ENCODE results near the gene MRPS18B. TPM values are rescaled to one million over a fixed set of nuclear protein-coding genes. Genes with fewer than 3 reads are reported as not detected.

MRPS18B gene
- total and polyA plus RNA-seq, 2 of the 13 experiments (the other 11 are each of a cell fraction or from before 2014, with no cell fraction given) = 125 to 131 TPM

DNA sequence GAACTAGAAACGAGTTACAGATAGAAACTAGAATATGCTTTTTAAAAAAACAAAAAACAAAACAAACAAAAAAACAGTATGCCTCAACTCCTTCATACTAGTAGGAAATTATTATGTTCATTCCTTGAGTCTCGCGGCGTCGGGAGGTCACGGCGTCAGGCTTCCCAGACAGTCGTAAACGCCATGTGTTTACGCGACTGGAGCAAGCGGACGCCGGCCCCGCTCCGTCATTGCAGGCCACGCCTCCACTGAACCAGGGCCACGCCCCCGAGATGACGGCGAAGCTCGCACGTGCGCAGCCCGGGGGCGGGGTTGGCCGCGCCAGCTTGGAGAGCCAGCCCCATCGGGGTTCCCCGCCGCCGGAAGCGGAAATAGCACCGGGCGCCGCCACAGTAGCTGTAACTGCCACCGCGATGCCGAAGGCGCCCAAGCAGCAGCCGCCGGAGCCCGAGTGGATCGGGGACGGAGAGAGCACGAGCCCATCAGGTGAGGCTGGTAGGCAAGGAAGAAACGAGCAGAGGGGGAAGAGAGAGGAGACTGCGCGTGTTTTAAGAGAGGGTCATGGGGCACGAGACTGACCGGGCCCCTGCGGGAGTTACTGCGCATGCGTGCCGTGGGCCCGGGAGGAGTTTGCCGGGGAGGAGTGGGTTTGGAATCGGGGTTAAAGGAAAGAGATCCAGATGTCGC lies 46.4 kb upstream of the MRPS18B start, which contains the start of gene ABCF1 (continued):
- TF ChIP-seq, protein P1, sequence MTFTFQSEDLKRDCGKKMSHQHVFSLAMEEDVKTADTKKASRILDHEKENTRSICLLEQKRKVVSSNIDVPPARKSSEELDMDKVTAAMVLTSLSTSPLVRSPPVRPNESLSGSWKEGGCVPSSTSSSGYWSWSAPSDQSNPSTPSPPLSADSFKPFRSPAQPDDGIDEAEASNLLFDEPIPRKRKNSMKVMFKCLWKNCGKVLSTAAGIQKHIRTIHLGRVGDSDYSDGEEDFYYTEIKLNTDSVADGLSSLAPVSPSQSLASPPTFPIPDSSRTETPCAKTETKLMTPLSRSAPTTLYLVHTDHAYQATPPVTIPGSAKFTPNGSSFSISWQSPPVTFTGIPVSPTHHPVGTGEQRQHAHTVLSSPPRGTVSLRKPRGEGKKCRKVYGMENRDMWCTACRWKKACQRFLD (CRISPR knock-in tag; IDR thresholded peaks at IDR 0.05; ENCODE audit: borderline replicate concordance) = peak; percentile 92; the same call in 1 of the 2 replicates

DNA sequence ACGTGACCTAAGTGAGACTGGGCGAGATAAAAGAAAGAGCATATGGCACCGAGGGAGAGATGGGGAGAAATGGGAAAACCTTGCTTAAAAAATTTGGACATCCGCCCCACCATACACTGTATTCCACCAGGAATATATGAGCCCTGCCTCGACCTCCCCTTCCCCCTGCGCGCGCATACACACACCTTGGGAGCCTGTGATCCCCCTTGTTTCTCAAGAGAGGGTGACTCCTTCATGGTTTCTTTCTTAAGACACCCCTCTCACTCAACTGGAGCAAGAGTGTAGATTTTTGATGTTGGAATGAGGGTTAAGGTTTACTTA lies 45.9 kb upstream of the MRPS18B start:
- Histone ChIP-seq H3K27me3 (ENCODE audit: control insufficient read depth in 1 of 2, insufficient read depth in 2 of 2, low read length in 2 of 2) (no peaks in the 10 kb centered on the region; a peak in 1 of 5 replicates), H3K27ac (ENCODE audit: extremely low read length, insufficient read depth, low read length) (peak overlapping the region; percentile 80), H4K20me1 (ENCODE audit: insufficient read depth, low read length) (peaks cover 23% of the 10 kb centered on the region), H3K4me3 (replicated peaks in 1 of 3; ENCODE audit: insufficient read depth in 1 of 3, low read depth in 2 of 3, low read length in 3 of 3) (peak overlapping the region; percentile 67 to 88 (median 71)), H3K79me2 (ENCODE audit: insufficient read depth, low read length) (peaks cover 52% of the 10 kb centered on the region), H3K9ac (ENCODE audit: insufficient read depth, low read depth, low read length) (peak overlapping the region; percentile 88), H2AFZ (ENCODE audit: low read length) (no peak overlapping the region), H3K4me2 (ENCODE audit: low read depth, low read length) (peak overlapping the region; percentile 99), H3K9me3 (ENCODE audit: low read length) (no peaks in the 10 kb centered on the region), H3K36me3 (replicated peaks in 1 of 2; ENCODE audit: control insufficient read depth in 1 of 2, insufficient read depth in 2 of 2, low read length in 2 of 2) (peaks cover 2 to 7% of the 10 kb centered on the region in 2 experiments), H3K4me1 (ENCODE audit: insufficient read depth, low read length) (peaks cover 50% of the 10 kb centered on the region)
- intact Hi-C loops (cut with micrococcal nuclease; ENCODE audit: unreplicated experiment) = no loop called here
- ChIA-PET CTCF (ENCODE audit: low intra/inter-chr PET ratio, low total read pairs) (no interaction called here), POLR2A (interaction anchor here (0.6 to 2.6 kb wide), 21 partner anchors 9 to 832 kb away, joined by 3 to 74 read pairs (median 5); partner anchors contain the start of genes DHX16, GNL1, MRPS18B and PPP1R10)
- BruUV-seq (replicated peaks) = TSS peak; percentile 82
- DNase-seq (ENCODE audit: low spot score) (no peak), ATAC-seq (no peak), FAIRE-seq (no peak)
- WGBS (ENCODE audit: low lambda C conversion rate) = 1% methylated on average over 8 of the region's 8 CpGs
- in situ Hi-C loops (cut with HindIII; ENCODE audit: extremely low pct_ligation_motif_present, low pct_unique_long_range_greater_than_20kb) = no loop called here
- TF ChIP-seq, protein P2, sequence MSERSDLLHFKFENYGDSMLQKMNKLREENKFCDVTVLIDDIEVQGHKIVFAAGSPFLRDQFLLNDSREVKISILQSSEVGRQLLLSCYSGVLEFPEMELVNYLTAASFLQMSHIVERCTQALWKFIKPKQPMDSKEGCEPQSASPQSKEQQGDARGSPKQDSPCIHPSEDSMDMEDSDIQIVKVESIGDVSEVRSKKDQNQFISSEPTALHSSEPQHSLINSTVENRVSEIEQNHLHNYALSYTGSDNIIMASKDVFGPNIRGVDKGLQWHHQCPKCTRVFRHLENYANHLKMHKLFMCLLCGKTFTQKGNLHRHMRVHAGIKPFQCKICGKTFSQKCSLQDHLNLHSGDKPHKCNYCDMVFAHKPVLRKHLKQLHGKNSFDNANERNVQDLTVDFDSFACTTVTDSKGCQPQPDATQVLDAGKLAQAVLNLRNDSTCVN (CRISPR knock-in tag; IDR thresholded peaks at IDR 0.05; ENCODE audit: borderline replicate concordance) = no peak
- no peak for TF ChIP-seq NR1H2 (CRISPR knock-in tag; IDR thresholded peaks at IDR 0.05; ENCODE audit: borderline replicate concordance, low read depth)
- TF ChIP-seq MZF1 (CRISPR knock-in tag; IDR thresholded peaks at IDR 0.05; ENCODE audit: borderline replicate concordance) = no peak
- no peak for TF ChIP-seq NFKB2 (CRISPR knock-in tag; IDR thresholded peaks at IDR 0.05; ENCODE audit: borderline replicate concordance)
- TF ChIP-seq, protein P3, sequence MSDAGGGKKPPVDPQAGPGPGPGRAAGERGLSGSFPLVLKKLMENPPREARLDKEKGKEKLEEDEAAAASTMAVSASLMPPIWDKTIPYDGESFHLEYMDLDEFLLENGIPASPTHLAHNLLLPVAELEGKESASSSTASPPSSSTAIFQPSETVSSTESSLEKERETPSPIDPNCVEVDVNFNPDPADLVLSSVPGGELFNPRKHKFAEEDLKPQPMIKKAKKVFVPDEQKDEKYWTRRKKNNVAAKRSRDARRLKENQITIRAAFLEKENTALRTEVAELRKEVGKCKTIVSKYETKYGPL (CRISPR knock-in tag; IDR thresholded peaks at IDR 0.05) = no peak
- no peak for TF ChIP-seq ZNF501 (CRISPR knock-in tag; IDR thresholded peaks at IDR 0.05)
- TF ChIP-seq, protein P4, sequence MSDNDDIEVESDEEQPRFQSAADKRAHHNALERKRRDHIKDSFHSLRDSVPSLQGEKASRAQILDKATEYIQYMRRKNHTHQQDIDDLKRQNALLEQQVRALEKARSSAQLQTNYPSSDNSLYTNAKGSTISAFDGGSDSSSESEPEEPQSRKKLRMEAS (IDR thresholded peaks at IDR 0.05) = no peak
- TF ChIP-seq MTA3 (CRISPR knock-in tag; IDR thresholded peaks at IDR 0.05) = no peak
- no peak for TF ChIP-seq SP1 (IDR thresholded peaks at IDR 0.05)
- no peak for TF ChIP-seq SP1 (CRISPR knock-in tag; IDR thresholded peaks at IDR 0.05)
- 0 out of 2 replicates have a peak, but pooled peaks have one; percentile 5 for TF ChIP-seq HIC2 (CRISPR knock-in tag; IDR thresholded peaks at IDR 0.05; ENCODE audit: low read depth)
- TF ChIP-seq KDM5A (IDR thresholded peaks at IDR 0.05; ENCODE audit: borderline replicate concordance, low read length) = 0 out of 2 replicates have a peak, but pooled peaks have one; percentile 53
- no peak for TF ChIP-seq TCF7 (IDR thresholded peaks at IDR 0.05; ENCODE audit: low read depth)
- no peak; the same call in 1 of the 2 replicates for TF ChIP-seq NFIC (IDR thresholded peaks at IDR 0.05; ENCODE audit: low read length)

All from HepG2 (cell line).